GM18868 (cell line): ENCODE data around the gene ADAMTS16.

Source experiments
- ATAC-seq: cut with Tn5 transposase; IDR thresholded peaks from one replicate; pipeline ENCODE4 v1.9.1; 2021; ENCODE audit warnings: mild to moderate bottlenecking, moderate library complexity; ENCODE audit not compliant: unreplicated experiment

Gene ADAMTS16

GRCh38 chr5:5220901-5221631 is 80.9 kb downstream of the ADAMTS16 start:
- no peak for ATAC-seq

- no peak for ATAC-seq
Observed at GRCh38 chr5:5221724-5222123, 81.6 kb downstream of the ADAMTS16 start.

- ATAC-seq: no peak
Observed at GRCh38 chr5:5231576-5231975, 91.4 kb downstream of the ADAMTS16 start.

- ATAC-seq: no peak
Observed at GRCh38 chr5:5234912-5235311, 94.8 kb downstream of the ADAMTS16 start.

GRCh38 chr5:5235685-5236084 is 95.6 kb downstream of the ADAMTS16 start:
- no peak for ATAC-seq

- no peak for ATAC-seq
Observed at GRCh38 chr5:5239191-5239590, 99.1 kb downstream of the ADAMTS16 start.

GRCh38 chr5:5240234-5240633 is 100.1 kb downstream of the ADAMTS16 start:
- ATAC-seq: no peak

- ATAC-seq: no peak
Observed at GRCh38 chr5:5242056-5242455, 101.9 kb downstream of the ADAMTS16 start.

- ATAC-seq: no peak
Observed at GRCh38 chr5:5246736-5247135, 106.6 kb downstream of the ADAMTS16 start.

GRCh38 chr5:5250758-5251157 is 110.6 kb downstream of the ADAMTS16 start:
- ATAC-seq: no peak

GRCh38 chr5:5252106-5252505 is 112.0 kb downstream of the ADAMTS16 start:
- ATAC-seq: no peak

GRCh38 chr5:5257353-5257752 is 117.2 kb downstream of the ADAMTS16 start:
- ATAC-seq: no peak

- no peak for ATAC-seq
Observed at GRCh38 chr5:5258564-5258963, 118.4 kb downstream of the ADAMTS16 start.

- no peak for ATAC-seq
Observed at GRCh38 chr5:5264727-5265126, 124.6 kb downstream of the ADAMTS16 start.

GRCh38 chr5:5266297-5266696 is 126.2 kb downstream of the ADAMTS16 start:
- ATAC-seq: no peak

- no peak for ATAC-seq
Observed at GRCh38 chr5:5270161-5270560, 130.0 kb downstream of the ADAMTS16 start.

- ATAC-seq: no peak
Observed at GRCh38 chr5:5270958-5271785, 131.0 kb downstream of the ADAMTS16 start.

- no peak for ATAC-seq
Observed at GRCh38 chr5:5271786-5272321, 131.7 kb downstream of the ADAMTS16 start.

- ATAC-seq: no peak
Observed at GRCh38 chr5:5273398-5273797, 133.3 kb downstream of the ADAMTS16 start.

GRCh38 chr5:5273976-5274375 is 133.8 kb downstream of the ADAMTS16 start:
- no peak for ATAC-seq

- ATAC-seq: no peak
Observed at GRCh38 chr5:5275211-5275610, 135.1 kb downstream of the ADAMTS16 start.

GRCh38 chr5:5276430-5276829 is 136.3 kb downstream of the ADAMTS16 start:
- ATAC-seq: no peak
